IMR-90 (cell line): ENCODE data around the gene CCDC12. TPM values are rescaled to one million over a fixed set of nuclear protein-coding genes. Genes with fewer than 3 reads are reported as not detected.

Experiments used
- ATAC-seq: fragments of 200-7000 bp; cut with Tn5 transposase; 2 replicates; pipeline ENCODE4 v1.9.1; 2020; ENCODE audit warnings: low read depth, mild to moderate bottlenecking, moderate library complexity
- BruUV-seq: library from RNA; stranded (reverse); fragments of 400-500 nt; replicated peaks from 2 replicates; lab custom pipeline; 2021; lab: Mats Ljungman, UMichigan
- CTCF ChIA-PET: fragments of 300-600 bp; formaldehyde crosslinking; extraction: SDS; loops from one replicate; lab custom pipeline; 2021; ENCODE audit warnings: antibody characterized with exemption; lab: Yijun Ruan, JAX
- POLR2A ChIA-PET: fragments of 300-600 bp; sonication (Branson Sonifier 250); formaldehyde crosslinking; loops from one replicate; lab custom pipeline; 2022; ENCODE audit warnings: antibody characterized with exemption; ENCODE audit not compliant: unreplicated experiment; lab: Charles Lee
- DNase-seq: peaks from one replicate; pipeline ENCODE4 v3.0.0; 2013
- H2AFZ ChIP-seq: replicated peaks from 2 replicates; pipeline ENCODE3; 2013; ENCODE audit warnings: low read length, mild to moderate bottlenecking; ENCODE audit not compliant: poor library complexity
- H2AK5ac ChIP-seq: 2 replicates; pipeline ENCODE4 v1.6.1; 2013; ENCODE audit warnings: low read depth, low read length, inconsistent platforms
- H2AK9ac ChIP-seq: replicated peaks from 2 replicates; pipeline ENCODE3; 2013; ENCODE audit warnings: mild to moderate bottlenecking, low read depth, low read length, moderate library complexity; ENCODE audit not compliant: poor library complexity
- H2BK120ac ChIP-seq: 2 replicates; pipeline ENCODE4 v1.6.1; 2013; ENCODE audit warnings: low read depth, low read length, inconsistent platforms
- H2BK15ac ChIP-seq: 3 replicates; pipeline ENCODE4 v1.6.1; 2013; ENCODE audit warnings: low read depth, low read length, inconsistent platforms
- H2BK20ac ChIP-seq: 2 replicates; pipeline ENCODE4 v1.6.1; 2013; ENCODE audit warnings: low read depth, mild to moderate bottlenecking, inconsistent platforms, low read length, moderate library complexity
- H2BK5ac ChIP-seq: 2 replicates; pipeline ENCODE4 v1.6.1; 2013; ENCODE audit warnings: mild to moderate bottlenecking, low read depth, low read length, inconsistent platforms; ENCODE audit not compliant: poor library complexity, severe bottlenecking
- H3K14ac ChIP-seq: replicated peaks from 2 replicates; pipeline ENCODE4 v1.6.1; 2013; ENCODE audit warnings: low read depth, low read length, inconsistent platforms
- H3K18ac ChIP-seq: 2 replicates; pipeline ENCODE4 v1.6.1; 2013; ENCODE audit warnings: low read depth, low read length, control low read depth
- H3K23ac ChIP-seq: 2 replicates; pipeline ENCODE4 v1.6.1; 2013; ENCODE audit warnings: low read depth, low read length, inconsistent platforms
- H3K27ac ChIP-seq: 2 replicates; pipeline ENCODE4 v1.5.1; 2013; ENCODE audit warnings: mild to moderate bottlenecking, control low read depth, low read length; ENCODE audit not compliant: insufficient read depth
- H3K27me3 ChIP-seq: 2 replicates; pipeline ENCODE4 v1.6.1; 2013; ENCODE audit warnings: low read length; ENCODE audit not compliant: control insufficient read depth, insufficient read depth
- H3K36me3 ChIP-seq: 2 replicates; pipeline ENCODE4 v1.6.1; 2013; ENCODE audit warnings: low read length, mixed read lengths; ENCODE audit not compliant: control insufficient read depth, insufficient read depth
- H3K4ac ChIP-seq: 2 replicates; pipeline ENCODE4 v1.6.1; 2013; ENCODE audit warnings: low read depth, low read length, inconsistent platforms
- H3K4me1 ChIP-seq: 2 replicates; pipeline ENCODE4 v1.6.1; 2013; ENCODE audit warnings: low read length, mixed read lengths; ENCODE audit not compliant: control insufficient read depth, insufficient read depth
- H3K4me2 ChIP-seq: 2 replicates; pipeline ENCODE4 v1.6.1; 2013; ENCODE audit warnings: low read depth, mild to moderate bottlenecking, control low read depth, low read length, moderate library complexity
- H3K4me3 ChIP-seq: 2 replicates; pipeline ENCODE4 v1.5.1; 2013; ENCODE audit warnings: low read depth, mild to moderate bottlenecking, control low read depth, low read length, moderate library complexity; ENCODE audit not compliant: insufficient read depth
- H3K56ac ChIP-seq: 2 replicates; pipeline ENCODE4 v1.6.1; 2013; ENCODE audit warnings: low read length, inconsistent platforms; ENCODE audit not compliant: insufficient read depth; ENCODE audit errors: extremely low read depth
- H3K79me1 ChIP-seq, 2 experiments: 2 replicates each; pipeline ENCODE4 v1.6.1; 2013; ENCODE audit warnings: low read length in 2 of 2, inconsistent platforms in 1 of 2, low read depth in 1 of 2
- H3K9ac ChIP-seq: 2 replicates; pipeline ENCODE4 v1.6.1; 2013; ENCODE audit warnings: low read depth, low read length, control low read depth
- H3K9me1 ChIP-seq: 2 replicates; pipeline ENCODE4 v1.6.1; 2013; ENCODE audit warnings: low read length, inconsistent platforms; ENCODE audit not compliant: insufficient read depth
- H3K9me3 ChIP-seq: 2 replicates; pipeline ENCODE4 v1.6.1; 2013; ENCODE audit warnings: low read length; ENCODE audit not compliant: control insufficient read depth, insufficient read depth
- H4K20me1 ChIP-seq: 2 replicates; pipeline ENCODE4 v1.6.1; 2013; ENCODE audit warnings: low read length, inconsistent platforms; ENCODE audit not compliant: insufficient read depth
- H4K5ac ChIP-seq: 2 replicates; pipeline ENCODE4 v1.6.1; 2013; ENCODE audit warnings: mild to moderate bottlenecking, low read depth, low read length, control low read depth
- H4K8ac ChIP-seq, 2 experiments: 2 replicates each; pipeline ENCODE4 v1.6.1; 2013; ENCODE audit warnings: low read depth in 2 of 2, low read length in 2 of 2, control low read depth in 1 of 2, inconsistent platforms in 1 of 2
- H4K91ac ChIP-seq: 2 replicates; pipeline ENCODE4 v1.6.1; 2013; ENCODE audit warnings: low read depth, low read length, inconsistent platforms; ENCODE audit not compliant: insufficient read depth
- BHLHE40 ChIP-seq: fragments of 150-350 bp; IDR thresholded peaks from 2 replicates; pipeline ENCODE4 v1.6.1; 2016; ENCODE audit warnings: mild to moderate bottlenecking, low read depth, low read length
- MAZ ChIP-seq: IDR thresholded peaks from 2 replicates; pipeline ENCODE4 v1.6.1; 2012; ENCODE audit warnings: low read depth, mild to moderate bottlenecking, low read length, improper control_type of control experiment, moderate library complexity, borderline replicate concordance
- MXI1 ChIP-seq: IDR thresholded peaks from 2 replicates; pipeline ENCODE4 v1.6.1; 2012; ENCODE audit warnings: low read depth, mild to moderate bottlenecking, low read length, moderate library complexity, borderline replicate concordance
- NFE2L2 ChIP-seq: fragments of 150-350 bp; IDR thresholded peaks from 2 replicates; pipeline ENCODE4 v1.6.1; 2016; ENCODE audit warnings: low read depth, mild to moderate bottlenecking, low read length
- POLR2A ChIP-seq: IDR thresholded peaks from 2 replicates; pipeline ENCODE4 v1.6.1; 2012; ENCODE audit warnings: mild to moderate bottlenecking, low read depth, low read length
- whole genome bisulfite sequencing, 2 experiments: methylation state at CpG; one replicate each; pipeline versions ENCODE4 v1.1.5 to v1.1.7; 2013; ENCODE audit warnings: missing lambda C conversion rate in 2 of 2; ENCODE audit not compliant: insufficient read length in 1 of 2; ENCODE audit errors: extremely low coverage in 2 of 2; 5-methylcytosine and 5-hydroxymethylcytosine counted together
- dilution Hi-C: fragments of 300-500 bp; cut with HindIII; formaldehyde crosslinking; loops from one replicate; pipeline ENCODE4 v1.14.3; 2018; ENCODE audit warnings: low sequenced_read_pairs; ENCODE audit not compliant: unreplicated experiment
- in situ Hi-C: fragments of 300-500 bp; cut with MboI; formaldehyde crosslinking; loops from 3 replicates; pipeline ENCODE4 v1.14.3; 2019; ENCODE audit warnings: low sequenced_read_pairs, inconsistent platforms, mixed read lengths
- intact Hi-C: fragments of 100-400 bp; cut with micrococcal nuclease; formaldehyde crosslinking; loops from 2 replicates; pipeline ENCODE4 v1.10.0; 2022
- polyA plus RNA-seq, 3 experiments: library from polyadenylated mRNA; depleted of rRNA; stranded (reverse); fragments of >200 nt; gene quantifications; 2 replicates each; pipeline ENCODE4 v1.2.3, GENCODE V29; 2012; ENCODE audit warnings: low replicate concordance in 1 of 3
- total RNA-seq: library from RNA; depleted of rRNA; stranded (reverse); fragments of >200 nt; gene quantifications from 2 replicates; pipeline ENCODE4 v1.2.3, GENCODE V29; 2012
- TF ChIP-seq, protein P1 (sequence below): fragments of 150-350 bp; IDR thresholded peaks from 2 replicates; pipeline ENCODE4 v1.6.1; 2016; ENCODE audit warnings: low read depth, mild to moderate bottlenecking, low read length, moderate library complexity, borderline replicate concordance

CCDC12 gene
- total and polyA plus RNA-seq, 2 of the 4 experiments (the other 2 are of a cell fraction): 15.2 to 35.1 TPM

DNA sequence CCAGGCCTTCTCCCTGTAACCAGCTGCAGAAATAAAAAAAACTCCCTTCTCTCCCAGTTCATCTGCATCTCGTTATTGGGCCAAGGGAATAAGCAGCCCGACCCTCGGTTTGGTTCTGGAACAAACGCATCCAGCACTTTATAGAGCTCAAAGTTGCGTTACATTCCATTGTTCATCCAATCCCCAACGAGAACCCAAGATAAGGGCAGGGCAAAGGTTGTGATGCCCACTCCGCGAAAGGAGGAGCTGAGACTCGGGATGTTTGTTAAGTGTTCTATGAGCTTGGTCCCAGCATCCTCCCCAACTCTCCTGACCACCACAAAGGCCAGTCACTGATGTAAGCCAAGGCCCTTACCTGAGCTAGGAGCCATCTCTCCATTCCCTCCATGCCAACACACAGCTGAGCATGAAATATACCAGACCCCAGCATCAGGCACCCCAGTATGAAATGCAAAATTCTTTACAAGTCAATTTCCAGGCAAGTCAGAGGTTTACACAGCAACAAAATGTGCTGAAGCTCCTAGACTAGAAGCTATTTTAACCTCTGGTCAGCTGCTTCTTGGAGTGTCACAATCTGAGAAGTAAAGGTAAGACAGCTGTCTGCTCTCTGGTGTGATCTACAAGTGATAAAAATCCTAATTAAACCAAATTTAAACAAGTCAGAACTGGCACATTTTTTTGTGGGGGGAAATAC is 17.9 kb downstream of the CCDC12 start:
- Histone ChIP-seq H3K4me2 (no peak overlapping the region), H3K79me1 (peaks cover 26 to 83% of the 10 kb centered on the region in 2 experiments), H2AFZ (no peak overlapping the region), H3K4me1 (peaks cover 28% of the 10 kb centered on the region), H3K9me1 (peaks cover 40% of the 10 kb centered on the region), H4K8ac (no peak overlapping the region), H3K4me3 (no peak overlapping the region), H4K20me1 (peaks cover 81% of the 10 kb centered on the region), H2AK5ac (no peak overlapping the region), H3K9me3 (no peaks in the 10 kb centered on the region), H2BK15ac (no peak overlapping the region), H3K18ac (no peak overlapping the region), H3K27me3 (no peaks in the 10 kb centered on the region), H4K91ac (no peak overlapping the region), H3K27ac (no peak overlapping the region), H3K23ac (no peak overlapping the region; the same call in 1 of the 2 replicates), H2BK20ac (no peak overlapping the region), H3K9ac (no peak overlapping the region), H2AK9ac (no peak overlapping the region), H2BK120ac (no peak overlapping the region), H2BK5ac (no peak overlapping the region), H3K56ac (no peak overlapping the region), H3K4ac (no peak overlapping the region), H4K5ac (no peak overlapping the region), H3K14ac (no peak overlapping the region), H3K36me3 (0 out of 2 replicates have a peak, but pooled peaks cover 1% of the 10 kb centered on the region)
- TF ChIP-seq, protein P1, sequence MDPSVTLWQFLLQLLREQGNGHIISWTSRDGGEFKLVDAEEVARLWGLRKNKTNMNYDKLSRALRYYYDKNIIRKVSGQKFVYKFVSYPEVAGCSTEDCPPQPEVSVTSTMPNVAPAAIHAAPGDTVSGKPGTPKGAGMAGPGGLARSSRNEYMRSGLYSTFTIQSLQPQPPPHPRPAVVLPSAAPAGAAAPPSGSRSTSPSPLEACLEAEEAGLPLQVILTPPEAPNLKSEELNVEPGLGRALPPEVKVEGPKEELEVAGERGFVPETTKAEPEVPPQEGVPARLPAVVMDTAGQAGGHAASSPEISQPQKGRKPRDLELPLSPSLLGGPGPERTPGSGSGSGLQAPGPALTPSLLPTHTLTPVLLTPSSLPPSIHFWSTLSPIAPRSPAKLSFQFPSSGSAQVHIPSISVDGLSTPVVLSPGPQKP: no peak
- no peak for TF ChIP-seq NFE2L2
- TF ChIP-seq MAZ: no peak
- no peak for TF ChIP-seq MXI1
- TF ChIP-seq POLR2A: no peak
- no peak for TF ChIP-seq BHLHE40
- ChIA-PET POLR2A (no interaction called here), CTCF (interaction anchor here (0.6 kb wide), 1 partner anchor 1293 kb away, joined by 3 read pairs; no protein-coding TSS in a partner anchor)
- DNase-seq (no peak), ATAC-seq (no peak)
- dilution Hi-C loops (no loop called here), intact Hi-C loops (no loop called here), in situ Hi-C loops (no loop called here)
- WGBS, 2 experiments: 77% methylated on average over 3 of the region's 9 CpGs; no CpG with 5 or more reads in 1 of the 2 experiments
- no TSS peak for BruUV-seq
